SW 1271 (cell line): ENCODE results near the gene CDH11.

Source experiments
- DNase-seq, 2 experiments: peaks; one replicate each; lab custom pipeline; 2025; lab: John Stamatoyannopoulos, UW

Gene CDH11

DNA sequence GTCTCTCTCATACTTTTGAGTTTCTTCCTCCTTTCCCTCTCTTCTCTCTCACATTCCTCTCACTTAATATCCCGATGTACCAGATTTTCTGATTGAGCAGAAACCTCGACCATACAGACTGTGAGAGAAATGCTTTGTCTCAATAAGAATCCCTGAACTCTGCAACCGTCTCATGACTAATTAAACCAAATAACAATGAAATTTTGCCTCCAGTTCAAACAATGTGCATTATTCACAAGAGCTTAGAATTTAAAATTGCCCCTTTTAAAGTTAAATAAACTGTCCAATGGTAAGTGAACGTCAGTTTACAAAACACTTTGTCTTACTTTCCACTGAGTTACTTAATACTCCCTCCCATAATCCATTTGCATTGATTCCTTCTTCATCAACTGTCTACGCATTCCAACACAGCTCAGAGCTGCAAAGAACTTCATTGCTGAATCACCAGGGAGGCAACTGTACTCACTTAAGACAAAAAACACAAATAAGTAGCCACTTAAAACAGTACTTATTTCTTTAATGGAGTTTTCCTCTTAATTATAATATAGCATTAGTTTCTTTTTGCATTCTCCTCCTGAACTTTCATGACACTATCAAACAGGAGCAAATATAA lies 4.9 kb downstream of the CDH11 start:
- DNase-seq = no peak

DNA sequence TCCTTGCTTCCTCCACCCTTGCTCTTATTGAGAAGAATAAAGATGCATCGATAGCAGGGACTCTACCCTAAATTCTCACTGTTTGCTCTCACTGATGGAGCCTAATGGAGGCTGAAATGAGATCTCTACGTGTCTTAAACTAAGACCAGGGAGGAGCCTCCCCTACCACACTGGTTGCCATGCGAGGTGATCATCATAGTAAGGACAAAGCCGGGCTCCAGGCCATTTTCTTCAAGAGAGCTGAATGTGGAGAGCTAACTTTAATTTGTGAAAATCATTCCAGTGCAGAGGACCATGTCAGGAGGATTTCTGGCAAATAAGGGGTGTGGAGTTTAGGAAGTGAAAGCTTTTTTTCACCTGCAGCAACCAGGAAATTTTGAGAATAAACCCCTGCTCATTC lies 5.6 kb downstream of the CDH11 start:
- no peak for DNase-seq

DNA sequence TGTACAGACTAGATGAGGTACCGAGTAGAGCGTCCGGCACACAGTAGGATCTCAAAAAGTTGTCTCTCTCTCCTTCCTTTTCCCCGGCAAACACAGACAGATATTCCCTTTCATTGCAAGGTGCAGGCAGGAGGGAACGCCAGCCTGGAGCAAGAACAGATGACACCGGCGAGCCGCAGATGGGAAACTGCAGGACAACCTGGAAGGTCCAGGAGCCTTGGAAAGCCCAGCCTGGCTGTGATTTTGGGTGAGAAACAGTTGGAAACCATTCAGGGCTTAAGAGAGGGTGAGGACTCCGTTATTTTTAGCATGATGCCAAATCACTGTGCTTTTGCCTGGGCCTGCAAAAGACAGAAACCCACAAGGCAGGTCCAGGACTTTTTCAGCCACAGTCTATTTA lies 7.3 kb downstream of the CDH11 start:
- no peak for DNase-seq

DNA sequence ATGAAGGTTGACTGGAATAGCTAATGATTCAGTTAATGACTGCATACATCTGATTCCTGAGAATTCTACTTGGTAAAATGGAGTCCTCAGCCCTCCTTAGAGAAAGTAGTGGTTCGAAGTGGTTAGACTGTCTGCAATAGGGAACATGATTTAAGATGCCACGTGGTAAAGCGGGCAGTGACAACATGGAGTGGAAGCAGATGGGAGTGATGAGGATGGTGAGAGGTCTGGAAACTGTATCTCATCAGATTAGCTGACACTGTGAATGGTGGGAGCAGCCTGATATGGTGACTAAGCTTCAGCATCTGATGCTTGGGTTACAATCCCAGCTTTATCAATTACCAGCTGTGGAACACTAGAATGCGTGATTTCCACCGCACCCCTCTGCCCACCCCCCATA lies 8.4 kb downstream of the CDH11 start:
- DNase-seq = no peak

DNA sequence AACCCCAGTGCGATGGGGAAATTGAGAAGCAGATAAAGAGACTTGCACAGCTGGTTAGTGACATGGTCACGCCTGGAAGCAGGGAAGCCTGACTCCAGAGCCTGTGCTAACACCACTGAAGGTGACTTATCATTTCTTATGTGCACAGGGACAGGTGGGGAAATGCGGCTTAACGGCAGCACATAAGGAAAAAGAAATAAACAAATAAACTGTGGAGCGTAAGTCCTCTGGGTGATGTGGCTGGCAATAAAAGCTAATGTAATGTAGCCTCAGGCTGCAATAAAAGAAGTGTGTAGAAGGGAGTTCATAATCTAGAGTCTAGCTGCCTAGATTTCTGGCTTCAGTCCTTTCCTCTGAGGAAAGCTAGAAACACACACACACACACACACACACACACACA lies 10.6 kb downstream of the CDH11 start:
- DNase-seq = no peak

DNA sequence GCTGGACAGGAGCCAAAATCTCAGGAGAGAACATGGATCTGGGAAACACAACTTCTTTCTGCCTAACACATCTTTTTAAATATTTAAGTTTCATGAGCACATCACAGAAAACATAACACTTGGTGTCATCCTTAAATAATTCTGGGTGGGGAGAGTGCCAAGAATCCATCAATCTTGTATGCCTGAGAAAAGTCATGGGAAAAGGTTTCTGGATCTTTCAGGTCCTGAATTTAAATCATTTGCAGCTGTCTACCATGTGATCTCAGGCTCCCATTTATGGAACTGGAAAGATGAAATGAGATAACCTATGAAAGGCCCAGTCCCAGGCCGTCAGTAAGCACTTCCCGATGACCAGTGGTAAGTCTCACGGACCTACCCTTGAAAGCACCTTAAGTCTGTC lies 15.1 kb downstream of the CDH11 start:
- DNase-seq = no peak

DNA sequence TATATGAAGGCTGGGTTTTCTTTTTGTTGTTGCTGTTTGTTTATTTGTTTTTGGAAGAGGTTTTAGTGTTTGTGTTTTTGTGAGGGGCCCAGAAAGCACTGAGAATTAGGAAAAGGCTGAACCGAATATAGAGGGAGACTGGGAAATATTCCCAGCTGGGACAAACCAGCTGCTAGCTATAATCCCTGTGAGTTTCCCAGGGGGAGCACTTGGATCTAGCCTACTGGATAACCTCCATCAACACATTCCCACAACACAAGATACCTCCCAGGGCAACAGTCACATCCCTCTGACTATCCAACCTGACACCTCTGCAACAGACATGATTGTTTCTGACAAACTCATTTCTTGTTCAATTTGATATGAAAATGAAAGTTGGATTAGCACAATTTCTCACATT lies 16.7 kb downstream of the CDH11 start:
- DNase-seq = no peak

DNA sequence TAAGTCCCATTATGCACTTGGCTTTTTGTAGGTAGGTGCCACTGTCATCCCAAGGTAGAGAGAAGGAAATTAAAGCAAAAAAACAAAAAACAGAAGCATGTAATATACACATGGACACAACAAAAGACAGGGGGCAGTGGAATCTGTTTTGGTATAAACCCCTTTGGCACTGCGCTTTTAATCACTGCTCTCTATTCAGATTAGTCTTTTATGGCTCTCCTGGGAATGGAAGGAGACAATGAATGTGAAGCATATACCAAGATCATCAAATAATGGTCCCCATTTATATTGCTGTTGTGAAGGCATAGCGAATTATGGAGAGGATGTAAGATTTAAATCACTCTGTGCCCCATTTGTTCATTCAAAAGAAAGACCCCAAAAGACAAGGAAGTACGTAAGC lies 17.4 kb downstream of the CDH11 start:
- DNase-seq = no peak

DNA sequence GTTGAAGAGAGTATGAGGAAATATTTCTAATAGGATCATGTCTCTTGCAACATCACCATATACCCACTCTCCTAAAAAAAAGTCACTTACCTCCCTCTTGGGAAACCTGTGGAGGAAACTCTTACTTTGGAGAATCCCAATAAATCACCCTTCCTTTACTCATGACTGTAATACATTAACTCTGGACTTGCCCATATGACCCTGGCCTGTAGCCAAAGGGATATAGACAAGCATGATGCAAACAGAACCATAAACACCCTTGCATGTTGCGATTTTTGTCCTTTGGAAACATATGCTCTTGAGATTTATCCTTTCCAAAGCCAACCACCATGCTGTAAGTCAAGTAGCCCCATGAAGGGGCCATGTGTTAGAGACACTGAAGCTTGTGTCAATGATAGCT lies 19.5 kb downstream of the CDH11 start:
- DNase-seq = no peak

DNA sequence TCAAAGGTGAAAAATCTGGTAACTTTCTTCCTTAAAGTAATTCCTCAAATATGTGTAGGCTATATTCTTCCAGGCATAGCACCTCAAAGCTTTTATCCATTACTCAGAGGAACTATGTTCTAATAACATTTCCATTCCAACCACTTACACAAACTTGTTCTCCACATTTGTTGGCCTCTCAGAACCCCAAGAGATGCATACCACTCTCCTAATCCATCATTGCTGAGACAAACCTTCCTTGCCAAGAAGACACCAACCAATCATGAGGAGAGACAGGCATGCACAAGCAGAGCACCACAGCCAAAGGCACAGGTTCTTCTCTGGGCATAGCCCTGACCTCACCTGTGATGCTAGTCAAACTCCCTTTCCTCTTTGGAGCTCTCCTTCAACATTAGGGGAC lies 20.9 kb downstream of the CDH11 start:
- no peak for DNase-seq

DNA sequence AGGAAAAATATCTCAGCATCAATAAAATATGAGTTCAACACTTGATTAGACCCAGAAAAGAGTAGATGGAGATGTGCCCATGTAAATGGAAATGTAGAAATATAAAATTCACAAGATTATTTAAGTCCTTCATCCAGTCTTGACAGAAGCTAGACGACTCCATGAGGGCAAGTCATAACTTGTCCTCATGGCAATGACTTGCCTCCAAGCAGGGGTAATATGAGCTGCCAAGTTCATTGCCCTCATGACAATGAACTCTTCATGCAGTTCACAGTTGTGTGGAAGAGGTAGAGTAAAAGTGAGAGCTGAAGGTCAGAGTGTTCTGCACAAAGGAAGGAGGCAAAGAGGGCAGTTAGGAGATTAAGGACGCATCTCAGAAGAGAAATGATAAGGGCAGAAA lies 22.3 kb downstream of the CDH11 start:
- DNase-seq = no peak

DNA sequence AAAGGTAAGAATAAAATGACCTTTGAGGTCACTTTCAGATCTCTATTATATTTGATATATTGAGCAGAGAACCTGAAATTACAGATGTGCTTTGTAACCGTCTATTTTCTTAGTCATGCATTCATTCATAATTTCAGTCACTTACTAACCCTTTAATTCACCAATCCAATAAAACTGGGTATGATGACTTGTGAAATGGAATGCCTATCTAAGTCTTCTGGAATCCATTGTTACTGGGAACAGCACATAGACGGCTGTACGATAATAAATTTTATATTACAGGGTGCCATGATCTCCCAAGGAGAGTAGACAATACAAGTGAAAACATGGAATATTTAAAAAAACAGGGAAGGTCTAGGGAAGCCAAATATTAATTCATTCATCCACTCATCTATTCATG lies 22.9 kb downstream of the CDH11 start:
- DNase-seq = no peak

DNA sequence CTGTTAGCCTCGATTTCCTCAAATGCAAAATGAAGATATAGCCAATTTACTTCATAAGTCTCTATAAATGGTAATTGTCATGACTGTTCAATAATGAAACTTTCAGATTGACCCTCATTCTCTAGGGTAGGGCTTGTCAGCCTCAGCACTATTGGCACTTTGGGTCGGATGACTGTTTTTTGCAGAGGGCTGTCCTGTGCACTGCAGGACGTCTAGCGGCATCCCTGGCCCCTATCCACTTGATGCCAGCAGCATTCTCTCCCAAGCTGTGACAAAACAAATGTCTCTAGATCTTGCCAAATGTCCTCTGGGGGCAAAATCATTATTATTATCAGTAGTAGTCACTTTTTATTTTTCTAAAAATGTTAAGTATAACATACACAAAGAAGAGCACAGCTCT lies 24.6 kb downstream of the CDH11 start:
- no peak for DNase-seq

DNA sequence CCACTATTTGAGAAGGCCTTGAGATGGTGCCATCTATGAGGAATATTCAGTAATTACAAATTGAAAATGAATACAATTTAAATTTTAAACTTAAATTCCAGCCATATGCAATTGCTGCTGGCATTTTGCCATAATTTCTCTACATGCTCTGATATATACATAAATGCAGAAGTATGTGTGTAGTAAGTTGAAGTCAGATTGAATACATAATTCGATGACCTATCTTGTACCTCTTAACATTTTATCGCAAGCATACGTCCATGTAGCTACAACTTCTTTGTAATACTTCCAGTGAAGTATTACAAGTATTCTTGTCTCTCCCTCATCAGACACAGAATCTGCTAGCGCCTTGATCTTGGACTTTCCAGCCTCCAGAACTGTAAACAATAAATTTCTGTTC lies 26.0 kb downstream of the CDH11 start:
- DNase-seq = no peak

DNA sequence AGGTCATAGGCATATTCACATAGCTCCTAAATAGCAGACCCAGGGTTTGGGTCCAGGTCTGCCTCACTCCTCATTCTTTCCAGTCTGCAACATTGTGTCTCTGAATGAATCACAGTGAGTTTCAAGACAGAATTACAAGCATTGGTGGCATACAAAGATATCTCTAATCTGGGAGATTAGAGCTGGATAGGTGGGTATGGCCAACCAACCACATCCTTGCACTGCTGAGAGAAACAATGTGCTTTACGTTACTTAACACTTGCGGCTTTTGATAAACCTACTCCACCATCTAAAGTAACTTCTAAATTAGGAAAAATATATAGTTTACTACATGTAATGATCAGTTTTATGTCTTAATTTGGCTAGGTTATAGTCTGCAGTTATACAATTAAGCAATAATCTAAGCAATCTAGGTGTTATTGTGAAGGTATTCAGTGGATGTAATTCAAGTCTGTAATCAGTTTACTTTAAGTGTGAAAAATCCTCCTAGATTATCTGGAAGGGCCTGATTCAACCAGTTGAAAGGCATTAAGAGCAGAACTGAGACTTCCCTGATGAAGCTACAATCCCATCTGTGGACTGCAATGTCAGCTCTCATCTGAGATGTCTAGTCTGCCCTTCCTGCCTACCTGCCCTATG lies 26.7 kb downstream of the CDH11 start:
- DNase-seq = no peak

DNA sequence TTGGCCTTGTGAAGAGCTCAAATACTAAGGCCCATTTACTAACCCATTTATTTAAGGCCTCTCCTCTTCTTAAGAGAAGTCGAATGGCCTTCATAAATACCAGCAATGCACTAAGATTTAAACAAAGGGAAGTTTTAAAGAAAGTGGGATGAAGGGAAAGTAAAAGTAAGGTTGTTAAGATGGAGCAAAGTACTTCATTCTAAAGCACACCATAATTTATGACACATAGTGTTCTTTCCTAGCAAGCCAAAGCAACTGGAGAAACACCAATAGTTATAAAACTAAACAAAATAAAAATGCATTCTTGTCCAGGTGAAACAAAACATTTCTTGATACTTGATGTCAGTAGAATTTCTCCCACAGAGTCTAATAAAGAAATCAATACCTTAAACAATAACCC lies 27.9 kb downstream of the CDH11 start:
- no peak for DNase-seq

DNA sequence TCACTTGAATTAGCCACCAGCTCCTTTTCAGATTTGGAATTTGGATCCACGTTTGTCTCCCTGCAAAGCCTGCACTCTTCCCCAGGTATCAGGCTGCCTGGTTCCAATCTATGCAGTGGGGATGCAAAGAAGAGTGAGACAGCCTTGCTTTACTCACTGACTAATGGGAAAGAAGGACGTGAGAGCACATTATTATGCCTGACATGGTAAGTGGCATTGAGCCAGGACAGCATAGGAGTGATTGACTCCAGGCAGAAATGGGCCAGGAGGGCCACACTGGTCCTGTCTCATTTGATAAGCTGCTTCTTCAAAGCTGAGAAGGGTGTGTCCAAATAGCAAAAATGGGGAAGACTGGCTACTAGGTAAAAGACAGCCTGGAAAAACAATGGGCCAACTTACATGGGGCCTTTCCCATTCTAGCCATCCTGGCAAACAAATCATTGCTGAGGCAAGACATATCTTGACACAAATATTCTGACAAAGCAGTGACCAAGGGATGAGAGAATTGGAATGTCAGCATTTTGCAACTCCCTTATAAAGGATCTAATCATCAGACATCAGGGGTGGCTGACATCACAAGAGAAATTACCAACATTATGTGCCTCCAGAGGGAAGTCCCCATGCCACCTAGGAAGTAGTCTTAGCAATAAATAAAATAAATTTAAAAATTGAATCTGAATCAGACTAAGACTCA lies 38.6 kb downstream of the CDH11 start:
- no peak for DNase-seq

DNA sequence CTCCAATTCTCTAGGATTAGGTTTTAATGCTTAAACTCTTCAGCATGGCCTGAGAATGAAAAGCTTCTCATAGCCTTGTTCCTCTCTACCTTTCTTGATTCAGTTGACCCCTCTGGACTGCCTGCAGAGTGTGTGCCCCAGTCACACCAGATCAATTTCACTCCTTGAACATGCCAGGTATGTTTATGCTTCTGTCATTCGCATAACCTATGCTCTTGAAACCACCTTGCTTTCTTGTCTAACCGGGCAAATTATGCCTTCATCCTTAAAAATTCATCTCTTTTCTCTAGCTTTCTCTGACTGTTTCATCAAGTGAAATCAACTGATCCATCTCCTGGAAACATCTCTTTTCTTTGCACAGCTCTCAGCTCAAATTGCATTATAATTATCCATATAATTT lies 42.3 kb downstream of the CDH11 start:
- DNase-seq = no peak

DNA sequence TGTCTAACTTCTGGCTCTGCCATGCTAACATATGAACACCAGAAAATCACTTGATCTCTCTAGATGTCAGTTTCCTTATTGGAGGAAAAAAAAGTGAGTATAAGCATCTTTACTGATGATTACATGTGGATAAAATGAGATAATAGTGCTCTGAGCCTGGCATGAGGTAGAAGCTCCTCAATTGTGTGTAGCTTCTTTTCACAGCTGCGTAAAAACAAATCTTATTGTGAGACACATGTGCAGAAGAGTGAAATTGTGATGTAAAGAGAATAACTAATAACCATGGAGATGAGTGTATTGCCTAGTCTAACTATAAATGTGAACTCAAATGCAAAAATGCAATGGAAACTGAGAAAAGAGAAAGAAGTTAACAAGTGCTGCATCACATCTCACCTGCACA lies 44.7 kb downstream of the CDH11 start:
- no peak for DNase-seq

DNA sequence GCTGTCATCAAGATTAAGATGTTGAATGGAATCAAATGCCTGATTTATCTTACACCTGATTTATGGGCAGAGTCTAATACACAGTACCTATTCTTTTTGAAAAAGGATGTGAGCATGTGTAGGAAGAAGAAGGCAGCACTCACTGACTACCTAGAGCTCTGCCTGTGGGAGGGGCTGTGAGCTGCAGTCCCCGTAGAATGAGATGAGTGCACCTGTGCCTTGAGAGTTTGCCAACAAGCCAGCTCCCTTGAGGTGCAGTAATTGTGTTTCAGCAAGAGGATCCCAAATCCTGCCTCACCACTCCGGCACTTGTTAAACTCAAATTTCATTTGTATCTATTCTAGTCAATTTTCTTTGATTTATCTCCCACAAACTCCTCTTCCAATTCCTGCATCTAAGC lies 46.0 kb downstream of the CDH11 start:
- no peak for DNase-seq

DNA sequence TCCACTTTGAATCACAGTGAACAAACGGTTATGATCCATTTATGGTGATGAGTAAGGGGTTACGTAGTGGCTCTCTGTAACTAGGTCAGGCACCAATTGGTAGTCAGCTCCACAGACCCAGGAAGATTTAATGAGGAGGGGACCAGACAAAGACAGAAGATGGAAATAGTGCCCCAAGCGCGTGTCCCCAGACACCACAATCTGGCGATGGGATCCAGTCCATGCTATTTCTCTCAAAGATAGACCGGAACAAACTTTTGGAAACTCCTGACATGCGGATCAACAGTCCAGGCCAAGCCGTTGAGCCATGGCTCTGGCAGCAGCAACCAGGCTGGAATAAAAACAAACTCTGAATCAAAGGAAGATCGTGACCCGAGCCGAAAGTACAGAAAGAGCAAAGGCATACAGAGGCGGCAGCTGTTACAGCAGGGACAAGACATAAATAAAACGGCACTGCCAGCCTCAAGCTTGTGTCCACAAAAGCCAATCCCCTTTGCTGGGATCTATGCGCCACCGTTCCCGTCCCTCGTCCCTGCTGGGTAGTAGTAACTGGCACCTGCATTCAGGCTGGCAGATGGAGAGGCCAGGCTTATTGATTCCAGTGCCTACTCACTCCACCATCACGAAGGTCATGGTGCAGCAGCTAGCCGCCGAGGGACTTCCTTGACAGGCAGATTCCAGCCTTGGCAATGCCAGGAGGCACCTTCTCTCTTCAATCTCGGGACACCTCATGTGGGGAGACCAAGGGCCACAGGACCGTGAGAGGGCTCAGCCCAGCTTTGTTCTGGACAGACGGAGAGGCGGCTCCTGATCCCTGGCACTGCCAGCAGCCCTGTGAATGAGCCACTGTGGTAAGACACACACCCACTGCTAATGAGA lies 50.2 kb downstream of the CDH11 start:
- no peak for DNase-seq

DNA sequence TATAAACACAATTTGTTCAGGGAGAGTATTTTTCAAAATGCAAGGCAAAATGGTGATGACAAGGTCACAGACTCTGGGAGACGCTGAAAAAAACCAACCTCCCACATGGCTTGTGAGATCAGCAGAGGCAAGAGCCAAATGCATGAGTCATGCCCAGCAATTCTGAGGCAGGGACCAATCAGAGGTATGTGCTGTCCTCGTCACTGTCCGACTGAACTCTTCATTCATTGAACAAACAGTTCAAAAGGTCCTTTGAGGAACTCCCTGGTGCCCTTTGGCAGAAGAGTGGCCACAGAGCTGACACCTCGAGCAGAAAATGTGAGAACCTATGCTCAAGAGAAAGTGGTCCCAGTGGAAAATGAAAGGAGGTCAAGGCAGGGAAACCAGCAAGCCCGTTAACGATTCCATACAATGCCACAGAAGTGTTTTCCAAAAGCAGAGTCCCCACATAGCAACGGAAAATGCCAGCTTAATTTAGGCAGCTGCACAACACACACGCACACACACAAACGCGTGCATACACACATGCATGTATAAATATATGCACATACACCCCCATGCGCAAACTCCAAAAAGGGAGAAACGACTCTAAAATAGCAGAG lies 50.9 kb downstream of the CDH11 start:
- DNase-seq = no peak
